GM23338 (cell line): Measurements from ENCODE around the gene STON1. TPM values are rescaled to one million over a fixed set of nuclear protein-coding genes. Genes with fewer than 3 reads are reported as not detected.

ENCODE experiments used
- ATAC-seq: fragments of 200-7000 bp; cut with Tn5 transposase; 3 replicates; pipeline ENCODE4 v1.9.1; 2020
- DNase-seq: peaks from one replicate; pipeline ENCODE4 v3.0.0-alpha.2; 2015; ENCODE audit warnings: low spot score
- H2AFZ ChIP-seq: fragments of 200-600 bp; sonication (generic); 2 replicates; pipeline ENCODE4 v1.8.0; 2016; ENCODE audit warnings: antibody characterized with exemption, mild to moderate bottlenecking, moderate library complexity
- H3F3A ChIP-seq: fragments of 200-600 bp; sonication (generic); replicated peaks from 2 replicates; pipeline ENCODE4 v1.8.0; 2017; ENCODE audit warnings: antibody characterized with exemption, mixed run types, low read depth
- H3K27ac ChIP-seq: fragments of 200-600 bp; sonication (generic); 2 replicates; pipeline ENCODE4 v1.6.1; 2016; ENCODE audit warnings: low read depth
- H3K27me3 ChIP-seq: fragments of 200-600 bp; sonication (generic); 2 replicates; pipeline ENCODE4 v1.8.0; 2016; ENCODE audit warnings: mild to moderate bottlenecking, mixed run types, moderate library complexity; ENCODE audit not compliant: insufficient read depth
- H3K36me3 ChIP-seq: fragments of 200-600 bp; sonication (generic); 2 replicates; pipeline ENCODE4 v1.8.0; 2016; ENCODE audit warnings: mild to moderate bottlenecking; ENCODE audit not compliant: insufficient read depth
- H3K4me1 ChIP-seq: fragments of 200-600 bp; sonication (generic); 2 replicates; pipeline ENCODE4 v1.8.0; 2016; ENCODE audit warnings: mild to moderate bottlenecking, moderate library complexity; ENCODE audit not compliant: insufficient read depth
- H3K4me2 ChIP-seq: fragments of 200-600 bp; sonication (generic); 2 replicates; pipeline ENCODE4 v1.7.1; 2017; ENCODE audit warnings: mixed run types
- H3K4me3 ChIP-seq: fragments of 200-600 bp; sonication (generic); 2 replicates; pipeline ENCODE4 v1.6.1; 2016; ENCODE audit warnings: mixed run types
- H3K79me2 ChIP-seq: fragments of 200-600 bp; sonication (generic); replicated peaks from 2 replicates; pipeline ENCODE4 v1.8.0; 2017; ENCODE audit warnings: mild to moderate bottlenecking; ENCODE audit not compliant: insufficient read depth
- H3K9me2 ChIP-seq: fragments of 200-600 bp; sonication (generic); 2 replicates; pipeline ENCODE4 v1.8.0; 2017; ENCODE audit not compliant: insufficient read depth
- H4K20me1 ChIP-seq: fragments of 200-600 bp; sonication (generic); replicated peaks from 2 replicates; pipeline ENCODE4 v1.8.0; 2017; ENCODE audit warnings: mild to moderate bottlenecking; ENCODE audit not compliant: insufficient read depth
- H3K27ac Mint-ChIP-seq: 2 replicates; pipeline ENCODE4 v1.8.0; 2020; ENCODE audit warnings: inconsistent platforms, mild to moderate bottlenecking, moderate library complexity, mixed read lengths
- H3K27me3 Mint-ChIP-seq: 3 replicates; pipeline ENCODE4 v1.8.0; 2022; ENCODE audit warnings: low read depth, mild to moderate bottlenecking, moderate library complexity, mixed read lengths, inconsistent platforms; ENCODE audit not compliant: insufficient read depth, poor library complexity
- H3K36me3 Mint-ChIP-seq: 3 replicates; pipeline ENCODE4 v1.8.0; 2021; ENCODE audit warnings: low read depth, mild to moderate bottlenecking, inconsistent platforms, moderate library complexity, mixed read lengths
- H3K4me1 Mint-ChIP-seq: 3 replicates; pipeline ENCODE4 v1.8.0; 2020; ENCODE audit warnings: mild to moderate bottlenecking, inconsistent platforms, mixed read lengths
- H3K4me3 Mint-ChIP-seq: 3 replicates; pipeline ENCODE4 v1.8.0; 2021; ENCODE audit warnings: moderate library complexity, mild to moderate bottlenecking, inconsistent platforms, mixed read lengths
- H3K9me3 Mint-ChIP-seq: 3 replicates; pipeline ENCODE4 v1.8.0; 2020; ENCODE audit warnings: moderate library complexity, mild to moderate bottlenecking, inconsistent platforms, mixed read lengths
- CREB1 ChIP-seq: fragments of 250-450 bp; sonication (Bioruptor Pico); IDR thresholded peaks from 2 replicates; pipeline ENCODE4 v1.5.0; 2020; ENCODE audit warnings: low read depth, mild to moderate bottlenecking, moderate library complexity
- ETS1 ChIP-seq: IDR thresholded peaks from 2 replicates; pipeline ENCODE4 v1.6.1; 2016; ENCODE audit warnings: antibody characterized with exemption
- EZH2 ChIP-seq: fragments of 200-600 bp; sonication (generic); IDR thresholded peaks from one replicate; pipeline ENCODE4 v1.8.0; 2017; ENCODE audit warnings: antibody characterized with exemption, mild to moderate bottlenecking, low read depth; ENCODE audit not compliant: unreplicated experiment
- JUNB ChIP-seq: IDR thresholded peaks from one replicate; pipeline ENCODE4 v1.6.1; 2016; ENCODE audit warnings: antibody characterized with exemption; ENCODE audit not compliant: unreplicated experiment
- NANOG ChIP-seq: IDR thresholded peaks from 2 replicates; pipeline ENCODE4 v1.6.1; 2016; ENCODE audit warnings: antibody characterized with exemption, borderline replicate concordance
- POLR2AphosphoS5 ChIP-seq: IDR thresholded peaks from 2 replicates; pipeline ENCODE4 v1.6.1; 2016; ENCODE audit warnings: antibody characterized with exemption, low read depth
- REST ChIP-seq: IDR thresholded peaks from one replicate; pipeline ENCODE4 v1.6.1; 2018; ENCODE audit warnings: antibody characterized with exemption; ENCODE audit not compliant: unreplicated experiment
- STAT1 ChIP-seq: IDR thresholded peaks from one replicate; pipeline ENCODE4 v1.6.1; 2016; ENCODE audit warnings: antibody characterized with exemption; ENCODE audit not compliant: unreplicated experiment
- ZNF114 ChIP-seq: fragments of 250-450 bp; sonication (Bioruptor Pico); IDR thresholded peaks from 2 replicates; pipeline ENCODE4 v1.5.0; 2020; ENCODE audit warnings: mild to moderate bottlenecking, moderate library complexity
- ZNF331 ChIP-seq: fragments of 250-450 bp; sonication (Bioruptor Pico); IDR thresholded peaks from 2 replicates; pipeline ENCODE4 v1.5.0; 2020; ENCODE audit warnings: low read depth, mild to moderate bottlenecking, moderate library complexity
- polyA plus RNA-seq: library from polyadenylated mRNA; unstranded; fragments of >200 nt; fragmentation: Nextera tagmentation; extraction: Ambion mirVana; gene quantifications from 2 replicates; pipeline ENCODE4 v1.2.1, GENCODE V29; 2016
- total RNA-seq: library from RNA; depleted of rRNA; stranded (reverse); fragments of >200 nt; shearing (Covaris generic); gene quantifications from 2 replicates; pipeline ENCODE4 v1.2.3, GENCODE V29; 2014
- TF ChIP-seq, protein P1 (sequence below), 2 experiments: fragments of 200-600 bp in 1 of 2; sonication (generic) in 1 of 2; conservative IDR thresholded peaks; 2 replicates each; pipeline versions ENCODE4 v1.5.1 to v1.6.1; 2016 to 2017; ENCODE audit warnings: antibody characterized with exemption in 2 of 2, low read depth in 2 of 2, mild to moderate bottlenecking in 2 of 2, moderate library complexity in 1 of 2

STON1 gene
- total and polyA plus RNA-seq, 2 experiments from 2014 or later, result 5.4 to 14.4 TPM

DNA sequence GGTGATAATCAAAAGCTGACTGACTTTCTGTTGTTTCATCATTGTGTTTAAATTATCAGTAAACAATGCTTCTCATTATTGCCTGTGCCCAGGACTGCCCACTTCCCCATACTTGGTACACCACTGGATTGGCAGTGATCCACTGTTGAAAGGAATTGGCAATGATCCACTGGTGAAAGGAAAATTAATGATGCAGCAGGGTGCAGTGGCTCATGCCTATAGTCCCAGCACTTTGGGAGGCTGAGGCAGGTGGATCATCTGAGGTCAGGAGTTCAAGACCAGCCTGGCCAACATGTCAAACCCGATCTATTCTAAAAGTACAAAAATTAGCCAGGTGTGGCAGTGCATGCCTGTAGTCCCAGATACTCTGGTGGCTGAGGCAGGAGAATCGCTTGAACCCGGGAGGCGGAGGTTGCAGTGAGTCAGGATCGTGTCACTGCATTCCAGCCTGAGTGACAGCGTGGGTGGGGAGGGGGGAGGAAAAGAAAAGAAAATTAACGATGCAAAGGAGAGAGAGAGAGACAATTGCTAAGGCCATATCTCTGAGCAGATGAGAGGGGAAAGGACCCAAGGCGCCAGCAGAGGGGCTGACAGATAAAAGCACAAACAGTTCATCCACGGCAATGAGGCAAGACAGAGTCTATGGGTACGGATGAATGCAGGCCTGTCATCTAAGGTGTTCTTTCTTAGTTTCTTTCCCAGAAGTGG, 77.5 kb downstream of the STON1 start (continued):
- TF ChIP-seq REST (no peak), ZNF331 (CRISPR knock-in tag) (no peak), ETS1 (no peak), CREB1 (CRISPR knock-in tag) (no peak), NANOG (no peak)

DNA sequence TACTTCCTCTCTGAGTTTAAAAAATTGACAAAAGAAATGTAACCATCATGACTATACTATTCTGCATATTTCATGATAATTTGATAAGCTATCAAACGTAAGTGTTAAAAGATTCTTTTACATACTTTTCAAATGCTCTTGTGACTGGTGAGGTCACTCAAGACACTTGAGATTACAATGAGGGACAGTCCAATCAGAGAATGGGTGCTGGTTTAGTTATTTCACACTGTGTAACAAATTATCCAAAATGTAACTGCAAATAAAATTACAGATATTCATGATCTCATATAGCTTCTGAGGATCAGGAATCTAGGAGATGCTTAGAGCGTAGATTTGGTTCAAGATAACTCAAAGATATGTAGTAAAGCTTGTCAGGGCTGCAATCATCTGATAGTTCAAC, 83.3 kb downstream of the STON1 start:
- Histone ChIP-seq H3K4me3 (no peak overlapping the region), H3K79me2 (no peaks in the 10 kb centered on the region), H3K36me3 (peaks cover 5% of the 10 kb centered on the region; the same call in 1 of the 2 replicates), H3K27me3 (no peaks in the 10 kb centered on the region), H3F3A (no peaks in the 10 kb centered on the region), H2AFZ (no peak overlapping the region), H3K4me1 (no peaks in the 10 kb centered on the region; the same call in 1 of the 2 replicates), H3K4me2 (no peak overlapping the region), H3K9me2 (no peaks in the 10 kb centered on the region), H4K20me1 (no peaks in the 10 kb centered on the region), H3K27ac (no peak overlapping the region)
- ATAC-seq (no peak), DNase-seq (no peak)
- Mint-ChIP-seq H3K4me3 (no peak overlapping the region), H3K36me3 (peaks cover 15% of the 10 kb centered on the region; the same call in 2 of the 3 replicates), H3K4me1 (peaks cover 5% of the 10 kb centered on the region; the same call in 2 of the 3 replicates), H3K27ac (no peak overlapping the region), H3K9me3 (peaks cover 22% of the 10 kb centered on the region), H3K27me3 (peaks cover 3% of the 10 kb centered on the region)
- TF ChIP-seq ZNF331 (CRISPR knock-in tag) (no peak), JUNB (no peak), POLR2AphosphoS5 (no peak), STAT1 (no peak), ETS1 (no peak), REST (no peak), EZH2 (no peak), ZNF114 (CRISPR knock-in tag) (no peak)
- TF ChIP-seq, protein P1, sequence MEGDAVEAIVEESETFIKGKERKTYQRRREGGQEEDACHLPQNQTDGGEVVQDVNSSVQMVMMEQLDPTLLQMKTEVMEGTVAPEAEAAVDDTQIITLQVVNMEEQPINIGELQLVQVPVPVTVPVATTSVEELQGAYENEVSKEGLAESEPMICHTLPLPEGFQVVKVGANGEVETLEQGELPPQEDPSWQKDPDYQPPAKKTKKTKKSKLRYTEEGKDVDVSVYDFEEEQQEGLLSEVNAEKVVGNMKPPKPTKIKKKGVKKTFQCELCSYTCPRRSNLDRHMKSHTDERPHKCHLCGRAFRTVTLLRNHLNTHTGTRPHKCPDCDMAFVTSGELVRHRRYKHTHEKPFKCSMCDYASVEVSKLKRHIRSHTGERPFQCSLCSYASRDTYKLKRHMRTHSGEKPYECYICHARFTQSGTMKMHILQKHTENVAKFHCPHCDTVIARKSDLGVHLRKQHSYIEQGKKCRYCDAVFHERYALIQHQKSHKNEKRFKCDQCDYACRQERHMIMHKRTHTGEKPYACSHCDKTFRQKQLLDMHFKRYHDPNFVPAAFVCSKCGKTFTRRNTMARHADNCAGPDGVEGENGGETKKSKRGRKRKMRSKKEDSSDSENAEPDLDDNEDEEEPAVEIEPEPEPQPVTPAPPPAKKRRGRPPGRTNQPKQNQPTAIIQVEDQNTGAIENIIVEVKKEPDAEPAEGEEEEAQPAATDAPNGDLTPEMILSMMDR (conservative IDR thresholded peaks at IDR 0.05; ENCODE audit: low read depth in 2 of 2), result no peak
